AG04450 (cell line): ENCODE results near the gene FOXP2. TPM values are rescaled to one million over a fixed set of nuclear protein-coding genes. Genes with fewer than 3 reads are reported as not detected.
A peak's percentile ranks its signal among the peaks of the same experiment; 100 is the strongest.

Experiments
- CTCF ChIA-PET: fragments of 300-600, 350-600 bp; formaldehyde crosslinking; extraction: SDS; loops from one replicate; lab custom pipeline; 2022; ENCODE audit warnings: antibody characterized with exemption, inconsistent platforms; lab: Charles Lee
- POLR2A ChIA-PET: fragments of 350-600 bp; formaldehyde crosslinking; extraction: SDS; loops from one replicate; lab custom pipeline; 2021; ENCODE audit warnings: antibody characterized with exemption, inconsistent platforms; lab: Yijun Ruan, JAX
- DNase-seq: peaks from one replicate; pipeline ENCODE4 v3.0.0-alpha.2; 2011; ENCODE audit warnings: low read depth, low spot score
- H3K27ac ChIP-seq: one replicate; pipeline ENCODE4 v1.5.1; 2012; ENCODE audit warnings: low read depth, low read length, control low read depth
- H3K27me3 ChIP-seq: one replicate; pipeline ENCODE4 v1.6.0; 2012; ENCODE audit warnings: low read length; ENCODE audit not compliant: control insufficient read depth, insufficient read depth
- H3K4me3 ChIP-seq: 2 replicates; pipeline ENCODE4 v1.5.1; 2011; ENCODE audit warnings: mild to moderate bottlenecking, low read depth, low read length, control low read depth
- H3K9me3 ChIP-seq: 2 replicates; pipeline ENCODE4 v1.5.1; 2012; ENCODE audit warnings: low read length; ENCODE audit not compliant: control insufficient read depth, insufficient read depth
- polyA minus RNA-seq: library from RNA; depleted of rRNA, polyadenylated mRNA; stranded (reverse); fragments of >200 nt; gene quantifications from 2 replicates; pipeline ENCODE4 v1.2.3, GENCODE V29; 2011; rRNA and poly(A)+ RNA removed
- polyA plus RNA-seq: library from polyadenylated mRNA; depleted of rRNA; stranded (reverse); fragments of >200 nt; gene quantifications from 2 replicates; pipeline ENCODE4 v1.2.3, GENCODE V29; 2011; rRNA removed
- TF ChIP-seq, protein P1 (sequence below): IDR thresholded peaks from 2 replicates; pipeline ENCODE4 v1.5.1; 2011; ENCODE audit warnings: low read depth, low read length, control low read depth, inconsistent platforms

Gene FOXP2
- 2.8 TPM in 2 replicates for polyA plus RNA-seq
- polyA minus RNA-seq: 4.0 and 5.3 TPM in 2 replicates

DNA sequence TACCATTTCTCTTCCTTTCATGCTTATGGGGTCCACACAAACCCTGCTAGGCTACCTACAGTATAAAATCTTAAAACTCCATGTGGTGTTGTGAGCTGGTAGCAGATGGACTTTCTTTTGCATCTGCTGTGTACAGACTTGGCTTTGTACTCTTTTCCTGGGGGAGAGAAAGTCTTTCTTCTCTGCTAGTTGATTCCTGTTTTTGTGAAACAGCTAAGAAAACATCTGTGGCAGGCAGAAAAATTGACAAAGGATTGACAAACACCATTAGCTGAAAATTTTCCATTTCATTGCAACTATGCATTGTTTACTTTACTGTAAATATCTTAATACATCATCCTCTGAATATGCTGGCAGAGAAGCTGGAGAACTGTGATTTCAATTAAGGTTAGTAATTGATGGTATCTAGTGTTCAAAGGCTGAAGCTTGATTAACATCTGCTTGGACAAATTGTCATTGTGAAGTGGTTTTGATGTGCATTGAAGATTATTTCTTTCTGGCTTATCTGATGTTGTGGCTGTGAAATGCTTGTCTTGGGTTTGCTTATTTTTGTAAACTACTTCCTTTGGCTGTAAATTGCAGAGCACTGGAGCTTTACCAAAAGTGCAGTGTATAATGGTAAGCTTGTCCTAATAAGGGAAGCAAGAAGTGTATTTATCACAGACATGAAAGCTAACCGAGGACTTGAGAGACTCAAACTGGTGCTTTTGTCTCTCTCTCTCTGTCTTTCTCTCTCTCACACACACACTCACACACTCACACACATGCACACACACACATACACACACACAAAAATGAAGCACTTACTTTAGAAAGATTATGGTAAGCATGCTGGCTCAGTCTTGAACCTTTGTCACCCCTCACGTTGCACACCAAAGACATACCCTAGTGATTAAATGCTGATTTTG is at the start of gene FOXP2:
TSS of gene FOXP2 (plus strand) at position 660 of the 908 bp plus-strand sequence. CDS start 11,697 bp downstream, outside the sequence.
- ChIA-PET POLR2A (no interaction called here), CTCF (interaction anchor here (0.6 to 3.7 kb wide), 8 partner anchors 8 to 1608 kb away, joined by 3 to 38 read pairs (median 4); no protein-coding TSS in a partner anchor)
- no peak for DNase-seq
- Histone ChIP-seq H3K9me3 (no peaks in the 10 kb centered on the region), H3K4me3 (peak within 1 kb of the TSS; percentile 46), H3K27me3 (no peaks in the 10 kb centered on the region), H3K27ac (no peak within 1 kb of the TSS)
- TF ChIP-seq, protein P1, sequence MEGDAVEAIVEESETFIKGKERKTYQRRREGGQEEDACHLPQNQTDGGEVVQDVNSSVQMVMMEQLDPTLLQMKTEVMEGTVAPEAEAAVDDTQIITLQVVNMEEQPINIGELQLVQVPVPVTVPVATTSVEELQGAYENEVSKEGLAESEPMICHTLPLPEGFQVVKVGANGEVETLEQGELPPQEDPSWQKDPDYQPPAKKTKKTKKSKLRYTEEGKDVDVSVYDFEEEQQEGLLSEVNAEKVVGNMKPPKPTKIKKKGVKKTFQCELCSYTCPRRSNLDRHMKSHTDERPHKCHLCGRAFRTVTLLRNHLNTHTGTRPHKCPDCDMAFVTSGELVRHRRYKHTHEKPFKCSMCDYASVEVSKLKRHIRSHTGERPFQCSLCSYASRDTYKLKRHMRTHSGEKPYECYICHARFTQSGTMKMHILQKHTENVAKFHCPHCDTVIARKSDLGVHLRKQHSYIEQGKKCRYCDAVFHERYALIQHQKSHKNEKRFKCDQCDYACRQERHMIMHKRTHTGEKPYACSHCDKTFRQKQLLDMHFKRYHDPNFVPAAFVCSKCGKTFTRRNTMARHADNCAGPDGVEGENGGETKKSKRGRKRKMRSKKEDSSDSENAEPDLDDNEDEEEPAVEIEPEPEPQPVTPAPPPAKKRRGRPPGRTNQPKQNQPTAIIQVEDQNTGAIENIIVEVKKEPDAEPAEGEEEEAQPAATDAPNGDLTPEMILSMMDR: no peak

DNA sequence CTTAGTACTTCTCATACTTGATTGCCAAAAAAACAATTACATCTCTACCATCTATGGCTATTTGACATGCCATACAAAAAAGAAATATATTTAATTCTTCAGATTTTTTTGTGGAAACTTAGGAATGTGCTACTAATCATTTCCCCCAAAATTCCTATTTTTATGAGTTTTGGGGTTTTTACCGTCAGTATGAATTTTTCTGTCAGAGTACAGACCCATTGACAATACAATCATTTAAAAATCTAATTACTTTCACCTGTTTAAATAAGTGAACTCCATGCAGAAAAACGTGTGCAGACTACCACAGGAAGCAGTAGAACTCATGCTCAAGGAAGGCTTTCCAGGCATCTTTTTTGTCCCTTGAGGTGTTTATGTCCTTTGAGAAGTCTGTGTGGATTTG is 48.8 kb upstream of the FOXP2 start:
- H3K27me3 ChIP-seq: no peaks in the 10 kb centered on the region
- ChIA-PET POLR2A (no interaction called here), CTCF (no interaction called here)
- H3K27ac ChIP-seq: no peak overlapping the region
- DNase-seq: no peak
- no peaks in the 10 kb centered on the region for H3K9me3 ChIP-seq
- no peak overlapping the region for H3K4me3 ChIP-seq
- TF ChIP-seq, protein P1: no peak

DNA sequence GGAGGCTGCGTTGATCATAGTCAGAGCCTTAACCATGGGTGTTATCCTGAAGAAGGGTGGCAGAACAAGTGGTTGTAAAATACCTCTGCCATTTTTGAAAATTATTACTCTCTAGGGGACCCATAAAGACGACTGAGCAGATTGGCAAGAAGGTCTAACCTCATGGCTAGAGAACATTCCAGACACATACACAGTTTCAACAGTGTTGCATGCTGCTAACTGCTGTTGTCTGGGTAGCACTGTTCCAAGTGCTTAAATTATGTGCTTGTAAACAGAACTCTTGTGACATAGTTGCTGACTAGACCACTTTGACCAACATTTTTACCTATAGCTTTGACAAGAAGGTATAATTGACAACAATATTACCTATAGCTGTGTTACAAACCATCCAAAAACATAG is 46.1 kb upstream of the FOXP2 start:
- DNase-seq: no peak
- ChIA-PET POLR2A (no interaction called here), CTCF (no interaction called here)
- no peak overlapping the region for H3K4me3 ChIP-seq
- TF ChIP-seq, protein P1: no peak
- H3K27me3 ChIP-seq: no peaks in the 10 kb centered on the region
- no peaks in the 10 kb centered on the region for H3K9me3 ChIP-seq
- H3K27ac ChIP-seq: no peak overlapping the region

DNA sequence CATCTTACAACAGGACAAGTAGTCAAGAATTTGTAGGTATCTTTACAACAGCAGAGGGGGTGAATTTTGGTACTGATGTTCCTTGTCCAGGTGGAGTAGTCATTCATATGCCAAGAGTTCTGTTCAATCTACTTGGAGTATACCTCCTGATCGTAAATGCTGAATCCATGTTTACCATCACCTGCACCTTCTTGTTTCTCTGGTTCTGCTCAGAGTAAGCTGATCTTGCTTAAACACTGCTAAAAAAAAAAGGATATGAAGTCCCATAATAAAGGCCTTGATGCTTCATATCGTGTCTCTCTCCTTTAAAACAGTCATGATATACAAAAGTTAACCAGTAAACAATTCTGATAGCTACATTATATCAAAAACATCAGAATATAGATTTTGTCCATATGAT is 45.3 kb upstream of the FOXP2 start:
- DNase-seq: no peak
- H3K9me3 ChIP-seq: no peaks in the 10 kb centered on the region
- H3K27me3 ChIP-seq: no peaks in the 10 kb centered on the region
- ChIA-PET CTCF (no interaction called here), POLR2A (no interaction called here)
- TF ChIP-seq, protein P1: no peak
- no peak overlapping the region for H3K27ac ChIP-seq
- H3K4me3 ChIP-seq: no peak overlapping the region

DNA sequence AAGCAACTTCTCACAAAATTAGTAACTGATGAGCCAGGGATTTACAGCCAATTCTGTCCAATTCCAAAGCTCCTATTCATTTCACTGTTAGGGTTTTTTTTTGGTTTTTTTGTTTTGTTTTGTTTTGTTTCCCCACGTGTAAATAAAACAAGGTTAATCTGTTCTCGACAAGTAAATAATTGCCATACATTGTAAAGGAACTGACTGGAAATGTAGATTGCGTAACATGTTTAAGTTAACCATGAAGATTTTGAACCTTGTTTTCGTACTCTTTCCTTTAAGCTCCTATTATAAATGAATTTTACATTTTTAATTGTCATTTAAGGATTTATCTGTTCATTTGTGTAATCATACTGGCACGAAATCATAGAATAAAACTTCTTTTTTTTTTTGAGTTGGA is 42.0 kb upstream of the FOXP2 start:
- CTCF ChIA-PET: no interaction called here

More for the DNA sequence above, 42.0 kb upstream of the FOXP2 start:
- TF ChIP-seq, protein P1: no peak
- Histone ChIP-seq H3K27me3 (no peaks in the 10 kb centered on the region), H3K9me3 (no peaks in the 10 kb centered on the region), H3K4me3 (no peak overlapping the region), H3K27ac (no peak overlapping the region)
- no peak for DNase-seq
- POLR2A ChIA-PET: no interaction called here
